Osteocyte (in vitro differentiated cells): ENCODE data around the gene CRACDL. TPM values are rescaled to one million over a fixed set of nuclear protein-coding genes. Genes with fewer than 3 reads are reported as not detected.
A peak's percentile ranks its signal among the peaks of the same experiment; 100 is the strongest.

Experiments used
- DNase-seq: peaks from one replicate; pipeline ENCODE4 v3.0.0; 2021; ENCODE audit warnings: mixed read lengths; ENCODE audit not compliant: unreplicated experiment; ENCODE audit errors: extremely low spot score
- H3K27ac Mint-ChIP-seq: one replicate; pipeline ENCODE4 v1.8.0; 2021; ENCODE audit warnings: mild to moderate bottlenecking, mixed read lengths; ENCODE audit not compliant: unreplicated experiment
- H3K27me3 Mint-ChIP-seq: one replicate; pipeline ENCODE4 v1.8.0; 2021; ENCODE audit warnings: mixed read lengths; ENCODE audit not compliant: unreplicated experiment
- H3K36me3 Mint-ChIP-seq: one replicate; pipeline ENCODE4 v1.8.0; 2021; ENCODE audit warnings: mixed read lengths; ENCODE audit not compliant: unreplicated experiment
- H3K4me1 Mint-ChIP-seq: one replicate; pipeline ENCODE4 v1.8.0; 2021; ENCODE audit warnings: mixed read lengths; ENCODE audit not compliant: unreplicated experiment
- H3K4me3 Mint-ChIP-seq: one replicate; pipeline ENCODE4 v1.8.0; 2021; ENCODE audit warnings: mild to moderate bottlenecking, moderate library complexity, mixed read lengths; ENCODE audit not compliant: unreplicated experiment
- H3K9me3 Mint-ChIP-seq: one replicate; pipeline ENCODE4 v1.8.0; 2021; ENCODE audit warnings: mixed read lengths; ENCODE audit not compliant: unreplicated experiment
- total RNA-seq: library from RNA; stranded (reverse); gene quantifications from 2 replicates; pipeline ENCODE4 v1.2.1, GENCODE V29; 2021
- TF ChIP-seq, protein P1 (sequence below): fragments of 200-600 bp; sonication (generic); IDR thresholded peaks from 2 replicates; pipeline ENCODE4 v1.5.0; 2021; ENCODE audit warnings: antibody characterized with exemption, mild to moderate bottlenecking, moderate library complexity

Gene CRACDL
- total RNA-seq, 1 donor from 2014 or later = 1.3 TPM

DNA sequence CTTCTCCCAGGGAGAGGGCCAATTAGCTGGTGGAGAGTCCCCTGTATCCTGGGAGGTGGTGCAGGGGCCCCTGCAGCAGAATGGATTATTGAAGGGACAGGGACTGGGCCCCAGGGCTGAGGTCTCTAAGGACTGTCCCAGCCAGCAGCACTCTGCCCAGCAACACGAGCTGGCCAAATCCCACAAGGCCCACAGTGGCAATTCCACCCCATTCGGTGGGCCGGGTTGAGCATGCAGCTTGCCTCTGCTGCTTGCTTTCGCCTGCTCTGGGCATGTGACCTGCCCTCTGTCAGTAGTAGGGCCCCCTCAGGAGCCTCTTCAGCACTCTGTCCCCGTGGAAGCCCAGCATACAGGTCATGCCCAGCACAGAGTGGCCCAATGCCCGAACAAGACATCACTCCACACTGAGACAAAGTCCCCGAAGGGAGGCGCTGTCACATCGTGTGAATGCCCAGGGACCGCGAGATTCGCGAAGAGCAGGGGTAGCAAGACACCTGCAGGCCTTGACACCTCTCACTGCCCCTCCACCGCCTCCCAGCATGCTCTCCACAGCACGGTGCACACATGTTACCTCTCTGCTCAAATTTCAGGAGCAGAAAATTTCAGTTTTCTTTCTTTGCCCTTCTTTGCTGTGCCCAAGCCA is 65.4 kb downstream of the CRACDL start:
- no peaks in the 10 kb centered on the region for H3K9me3 Mint-ChIP-seq
- TF ChIP-seq, protein P1, sequence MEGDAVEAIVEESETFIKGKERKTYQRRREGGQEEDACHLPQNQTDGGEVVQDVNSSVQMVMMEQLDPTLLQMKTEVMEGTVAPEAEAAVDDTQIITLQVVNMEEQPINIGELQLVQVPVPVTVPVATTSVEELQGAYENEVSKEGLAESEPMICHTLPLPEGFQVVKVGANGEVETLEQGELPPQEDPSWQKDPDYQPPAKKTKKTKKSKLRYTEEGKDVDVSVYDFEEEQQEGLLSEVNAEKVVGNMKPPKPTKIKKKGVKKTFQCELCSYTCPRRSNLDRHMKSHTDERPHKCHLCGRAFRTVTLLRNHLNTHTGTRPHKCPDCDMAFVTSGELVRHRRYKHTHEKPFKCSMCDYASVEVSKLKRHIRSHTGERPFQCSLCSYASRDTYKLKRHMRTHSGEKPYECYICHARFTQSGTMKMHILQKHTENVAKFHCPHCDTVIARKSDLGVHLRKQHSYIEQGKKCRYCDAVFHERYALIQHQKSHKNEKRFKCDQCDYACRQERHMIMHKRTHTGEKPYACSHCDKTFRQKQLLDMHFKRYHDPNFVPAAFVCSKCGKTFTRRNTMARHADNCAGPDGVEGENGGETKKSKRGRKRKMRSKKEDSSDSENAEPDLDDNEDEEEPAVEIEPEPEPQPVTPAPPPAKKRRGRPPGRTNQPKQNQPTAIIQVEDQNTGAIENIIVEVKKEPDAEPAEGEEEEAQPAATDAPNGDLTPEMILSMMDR = no peak
- H3K27ac Mint-ChIP-seq = no peak overlapping the region
- peak; percentile 80 for DNase-seq
- H3K4me3 Mint-ChIP-seq = no peak overlapping the region
- peaks cover 5% of the 10 kb centered on the region for H3K4me1 Mint-ChIP-seq
- H3K36me3 Mint-ChIP-seq = no peaks in the 10 kb centered on the region
- H3K27me3 Mint-ChIP-seq = peaks cover 6% of the 10 kb centered on the region

DNA sequence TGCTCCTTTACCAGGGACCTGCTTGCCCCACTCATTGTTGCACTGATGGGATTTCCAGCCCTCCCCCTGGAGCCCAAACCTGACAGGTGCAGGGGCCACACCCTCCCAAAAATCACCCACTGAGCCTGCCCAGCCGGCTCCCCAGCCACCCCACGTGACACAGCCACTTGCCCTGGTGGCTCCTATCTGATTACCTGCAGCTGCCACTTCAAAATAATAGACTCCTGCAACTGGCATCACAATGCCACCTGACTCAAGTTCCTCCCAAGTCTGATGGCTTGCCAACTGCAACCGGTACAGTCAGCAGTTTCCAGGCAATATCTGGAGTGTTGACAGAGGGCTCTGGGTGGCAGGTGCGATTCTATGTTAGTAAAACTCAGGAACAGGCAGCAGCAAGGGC is 66.2 kb downstream of the CRACDL start:
- Mint-ChIP-seq H3K9me3 (no peaks in the 10 kb centered on the region), H3K27me3 (peaks cover 4% of the 10 kb centered on the region), H3K27ac (no peak overlapping the region), H3K4me3 (no peak overlapping the region), H3K4me1 (peaks cover 12% of the 10 kb centered on the region), H3K36me3 (no peaks in the 10 kb centered on the region)
- DNase-seq = peak; percentile 51
- TF ChIP-seq, protein P1 = no peak

DNA sequence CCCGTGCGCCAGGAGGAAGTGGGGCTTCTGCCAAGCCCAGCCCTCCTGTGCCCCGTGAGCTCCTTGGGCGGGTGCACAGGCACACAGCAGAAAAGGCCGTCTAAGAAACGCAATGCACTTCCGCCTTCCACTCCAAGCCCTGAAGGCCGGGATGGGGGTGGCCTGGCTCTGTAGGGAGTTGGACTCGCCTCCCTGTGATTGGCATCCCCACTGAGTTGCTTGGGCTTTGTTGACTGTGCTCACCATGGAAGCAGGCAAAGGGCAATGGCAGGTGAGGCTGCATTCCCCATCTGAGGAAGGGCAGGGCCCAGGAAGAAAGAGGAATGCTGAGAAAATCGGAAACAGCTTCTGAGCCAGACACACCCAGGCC is 66.8 kb downstream of the CRACDL start:
- Mint-ChIP-seq H3K9me3 (no peaks in the 10 kb centered on the region), H3K27me3 (peaks cover 1% of the 10 kb centered on the region), H3K27ac (no peak overlapping the region), H3K36me3 (no peaks in the 10 kb centered on the region), H3K4me1 (peaks cover 12% of the 10 kb centered on the region), H3K4me3 (no peak overlapping the region)
- peak; percentile 76 for DNase-seq
- TF ChIP-seq, protein P1 = no peak

DNA sequence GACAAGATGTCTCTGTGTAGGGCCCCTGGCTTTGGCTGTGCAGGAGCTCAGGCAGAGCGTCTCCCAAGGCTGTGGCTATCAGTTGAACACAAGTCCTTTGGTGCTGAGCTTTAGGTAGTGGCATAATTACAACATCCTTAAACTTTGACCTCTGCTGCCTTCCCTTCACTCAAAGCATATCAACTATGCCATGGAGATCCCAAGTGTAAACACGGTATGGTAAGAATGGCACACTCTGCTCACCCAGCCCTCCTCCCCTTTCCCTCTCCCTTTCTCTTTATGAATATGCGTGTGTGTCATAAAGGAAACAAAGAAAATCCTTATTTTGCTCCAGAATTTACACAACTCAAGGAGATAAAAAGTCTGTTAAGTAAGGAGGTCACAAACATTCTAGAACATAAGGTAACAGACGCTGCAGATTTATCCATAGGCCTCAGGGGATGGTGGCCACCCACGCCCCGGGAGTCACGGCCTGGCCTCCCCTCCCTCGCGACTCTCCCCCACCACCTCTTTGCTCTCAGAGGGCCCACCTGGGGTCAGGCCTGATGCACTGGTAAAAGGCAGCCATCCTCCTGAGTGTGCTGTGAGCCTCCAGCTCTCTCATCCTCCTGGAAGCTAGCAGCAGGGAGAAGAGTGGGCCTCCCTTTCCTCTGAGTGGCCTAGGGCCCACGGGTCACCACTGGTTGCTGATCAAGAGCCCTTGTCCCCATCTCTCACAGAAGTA is 67.3 kb downstream of the CRACDL start:
- H3K36me3 Mint-ChIP-seq = no peaks in the 10 kb centered on the region
- peaks cover 12% of the 10 kb centered on the region for H3K4me1 Mint-ChIP-seq
- H3K4me3 Mint-ChIP-seq = no peak overlapping the region
- peaks cover 1% of the 10 kb centered on the region for H3K27me3 Mint-ChIP-seq
- TF ChIP-seq, protein P1 = no peak
- no peak for DNase-seq
- no peaks in the 10 kb centered on the region for H3K9me3 Mint-ChIP-seq
- no peak overlapping the region for H3K27ac Mint-ChIP-seq

DNA sequence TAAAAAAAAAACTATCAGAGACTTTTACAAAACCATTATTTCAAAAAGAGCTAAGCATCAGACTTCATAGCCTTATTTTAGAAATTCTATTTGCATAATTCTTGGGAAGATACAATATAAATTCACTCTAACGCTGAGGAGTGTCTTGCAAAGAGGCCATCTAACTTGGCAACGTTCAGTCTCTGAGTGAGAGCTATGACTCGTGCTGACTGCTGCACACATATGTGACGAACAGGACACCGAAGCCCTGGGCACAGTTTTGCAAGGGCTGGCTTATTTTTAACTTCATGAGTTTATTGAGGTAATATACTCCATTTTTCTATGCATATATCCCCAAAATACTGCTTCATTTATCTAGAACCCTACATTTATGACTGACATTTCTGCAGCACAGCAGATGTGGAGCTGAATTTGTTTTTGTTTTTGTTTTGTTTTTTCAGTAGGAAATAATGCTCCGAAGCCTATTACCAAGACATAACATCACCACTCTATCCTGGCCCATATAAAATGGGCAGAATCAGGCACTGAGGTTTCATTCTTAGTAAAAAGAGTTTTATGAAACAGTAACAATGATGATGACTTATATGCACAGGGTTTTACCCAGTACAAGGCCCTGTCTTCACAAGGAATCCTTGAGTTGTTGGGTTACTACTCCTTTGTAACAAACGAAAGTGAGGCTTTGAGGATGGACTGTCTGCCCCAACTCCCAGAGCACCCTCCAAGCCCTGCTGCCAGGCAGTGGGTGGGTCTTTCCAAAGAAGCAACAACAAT is 68.3 kb downstream of the CRACDL start:
- peaks cover under 1% of the 10 kb centered on the region for H3K9me3 Mint-ChIP-seq
- H3K4me3 Mint-ChIP-seq = no peak overlapping the region
- TF ChIP-seq, protein P1 = no peak
- no peak overlapping the region for H3K27ac Mint-ChIP-seq
- peaks cover 12% of the 10 kb centered on the region for H3K4me1 Mint-ChIP-seq
- DNase-seq = no peak
- no peaks in the 10 kb centered on the region for H3K36me3 Mint-ChIP-seq
- peaks cover 1% of the 10 kb centered on the region for H3K27me3 Mint-ChIP-seq
